A673 (cell line): ENCODE measurements around the gene FAM228B. TPM values are rescaled to one million over a fixed set of nuclear protein-coding genes. Genes with fewer than 3 reads are reported as not detected.

ENCODE experiments used
- BruUV-seq: library from RNA; stranded (reverse); fragments of 400-500 nt; replicated peaks from 2 replicates; lab custom pipeline; 2021; lab: Mats Ljungman, UMichigan
- CTCF ChIA-PET: fragments of 300-600 bp; sonication (Branson Sonifier 250); formaldehyde crosslinking; loops from one replicate; lab custom pipeline; 2022; ENCODE audit warnings: antibody characterized with exemption; lab: Charles Lee
- POLR2A ChIA-PET: fragments of 300-600 bp; sonication (Branson Sonifier 250); formaldehyde crosslinking; loops from one replicate; lab custom pipeline; 2022; ENCODE audit warnings: antibody characterized with exemption; ENCODE audit not compliant: low non-redundant PET; lab: Charles Lee
- DNase-seq: peaks from one replicate; pipeline ENCODE4 v3.0.0-alpha.2; 2015; ENCODE audit warnings: low spot score
- H3K27ac ChIP-seq: fragments of 200-600 bp; sonication (generic); 2 replicates; pipeline ENCODE4 v1.5.1; 2016; ENCODE audit warnings: mixed run types, low read depth, mild to moderate bottlenecking, mixed read lengths, antibody characterized with exemption, low read length; ENCODE audit not compliant: poor library complexity, severe bottlenecking
- H3K27me3 ChIP-seq: fragments of 200-600 bp; sonication (generic); replicated peaks from 2 replicates; pipeline ENCODE4 v1.6.1; 2017; ENCODE audit warnings: mixed run types, low read depth, mild to moderate bottlenecking, mixed read lengths, antibody characterized with exemption, low read length; ENCODE audit not compliant: insufficient read depth, poor library complexity
- H3K36me3 ChIP-seq: fragments of 200-600 bp; sonication (generic); 2 replicates; pipeline ENCODE4 v1.6.1; 2016; ENCODE audit warnings: mixed run types, mild to moderate bottlenecking, mixed read lengths, antibody characterized with exemption, low read length; ENCODE audit not compliant: insufficient read depth, poor library complexity, severe bottlenecking
- H3K4me1 ChIP-seq: fragments of 200-600 bp; sonication (generic); 2 replicates; pipeline ENCODE4 v1.6.1; 2017; ENCODE audit warnings: mixed run types, mild to moderate bottlenecking, mixed read lengths, antibody characterized with exemption, low read length; ENCODE audit not compliant: insufficient read depth, poor library complexity, severe bottlenecking
- H3K4me3 ChIP-seq: fragments of 200-600 bp; sonication (generic); 2 replicates; pipeline ENCODE4 v1.5.1; 2016; ENCODE audit warnings: low read depth, mixed run types, mild to moderate bottlenecking, mixed read lengths, low read length; ENCODE audit not compliant: poor library complexity, severe bottlenecking
- H3K9me3 ChIP-seq: fragments of 200-600 bp; sonication (generic); 2 replicates; pipeline ENCODE4 v1.6.1; 2016; ENCODE audit warnings: mixed run types, low read depth, mild to moderate bottlenecking, mixed read lengths, antibody characterized with exemption, low read length; ENCODE audit not compliant: poor library complexity, severe bottlenecking
- CTCF ChIP-seq: fragments of 300-800, 200-600 bp; sonication (generic); conservative IDR thresholded peaks from 2 replicates; pipeline ENCODE4 v1.5.1; 2017; ENCODE audit warnings: low read depth, mild to moderate bottlenecking, antibody characterized with exemption, low read length, moderate library complexity, mixed read lengths
- EZH2 ChIP-seq: fragments of 200-600 bp; sonication (generic); IDR thresholded peaks from 2 replicates; pipeline ENCODE4 v1.6.1; 2017; ENCODE audit warnings: borderline replicate concordance, low read depth, mild to moderate bottlenecking, mixed read lengths, antibody characterized with exemption, low read length; ENCODE audit not compliant: poor library complexity, severe bottlenecking
- intact Hi-C: fragments of 100-400 bp; cut with micrococcal nuclease; formaldehyde crosslinking; loops from one replicate; pipeline ENCODE4 v1.10.0; 2022; ENCODE audit not compliant: unreplicated experiment
- total RNA-seq: library from RNA; stranded (reverse); gene quantifications from 2 replicates; pipeline ENCODE4 v1.2.3, GENCODE V29; 2021

Gene FAM228B
- total RNA-seq, 1 experiment from 2014 or later, result 6.8 TPM

- Histone ChIP-seq H3K4me1 (no peaks in the 10 kb centered on the region), H3K9me3 (no peaks in the 10 kb centered on the region), H3K4me3 (no peak overlapping the region), H3K36me3 (no peaks in the 10 kb centered on the region), H3K27ac (no peak overlapping the region), H3K27me3 (no peaks in the 10 kb centered on the region)
- ChIA-PET CTCF (no interaction called here), POLR2A (interaction anchor here (0.7 kb wide), 1 partner anchor 430 kb away, joined by 8 read pairs; no protein-coding TSS in a partner anchor)
- BruUV-seq, result no TSS peak
- TF ChIP-seq EZH2 (no peak), CTCF (no peak)
- intact Hi-C loops, result no loop called here
- DNase-seq, result peak; percentile 24
Measured at GRCh38 chr2:24181849-24182248, 58.6 kb downstream of the FAM228B start.

GRCh38 chr2:24182507-24182906 lies 59.2 kb downstream of the FAM228B start:
- Histone ChIP-seq H3K27me3 (no peaks in the 10 kb centered on the region), H3K4me1 (no peaks in the 10 kb centered on the region), H3K4me3 (no peak overlapping the region), H3K27ac (no peak overlapping the region), H3K36me3 (no peaks in the 10 kb centered on the region), H3K9me3 (no peaks in the 10 kb centered on the region)
- intact Hi-C loops, result no loop called here
- no peak for DNase-seq
- CTCF ChIA-PET, result no interaction called here
- TF ChIP-seq EZH2 (no peak), CTCF (no peak)
- POLR2A ChIA-PET, result no interaction called here
- no TSS peak for BruUV-seq

- CTCF ChIA-PET, result no interaction called here
- H3K27me3 ChIP-seq, result no peaks in the 10 kb centered on the region
- BruUV-seq, result no TSS peak
Measured at GRCh38 chr2:24183366-24184069, 60.2 kb downstream of the FAM228B start.

More at GRCh38 chr2:24183366-24184069, 60.2 kb downstream of the FAM228B start:
- POLR2A ChIA-PET, result no interaction called here
- H3K27ac ChIP-seq, result no peak overlapping the region
- intact Hi-C loops, result no loop called here
- H3K36me3 ChIP-seq, result no peaks in the 10 kb centered on the region
- H3K4me1 ChIP-seq, result no peaks in the 10 kb centered on the region
- TF ChIP-seq CTCF, result no peak
- no peak for TF ChIP-seq EZH2
- no peaks in the 10 kb centered on the region for H3K9me3 ChIP-seq
- no peak for DNase-seq
- no peak overlapping the region for H3K4me3 ChIP-seq
